Measurements from ENCODE around the gene DTHD1. TPM values are rescaled to one million over a fixed set of nuclear protein-coding genes. Genes with fewer than 3 reads are reported as not detected.

The DTHD1 gene
- total RNA-seq, 1 experiment from 2014 or later = not detected

DNA sequence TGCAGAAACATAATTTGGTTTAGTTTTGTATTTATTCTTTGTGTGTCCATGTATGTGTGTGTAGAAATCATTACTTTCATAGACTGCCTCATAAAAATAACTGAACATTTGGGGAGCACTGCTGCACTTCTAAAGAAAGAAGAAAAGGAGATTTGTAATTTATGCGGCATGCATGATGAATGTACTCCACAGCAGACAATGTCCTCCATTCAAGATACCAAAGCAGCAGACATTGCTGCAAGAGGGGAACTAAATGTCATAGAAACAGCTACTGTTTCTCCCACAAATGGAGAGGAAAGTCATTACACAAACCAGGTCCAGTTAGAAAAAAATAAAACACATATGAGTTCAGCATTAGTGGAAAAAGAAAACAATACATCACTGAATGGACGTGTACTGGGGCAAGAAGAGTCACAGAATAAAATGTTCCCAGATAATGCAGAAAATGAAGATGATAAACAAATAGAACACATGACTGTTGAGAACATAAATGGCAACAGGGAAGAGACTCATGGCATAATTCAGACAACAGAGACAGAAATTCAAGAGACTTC lies 2.6 kb downstream of the DTHD1 start:
- H3K9me3 ChIP-seq (ENCODE audit: control insufficient read depth in 1 of 2, insufficient read depth in 1 of 2, low read depth in 1 of 2, low read length in 2 of 2) = no peaks in the 10 kb centered on the region
- H3K9me2 ChIP-seq (ENCODE audit: insufficient read depth) = no peaks in the 10 kb centered on the region
- H3K9ac ChIP-seq (ENCODE audit: low read length) = no peak overlapping the region
- CTCF ChIA-PET = no interaction called here
- no peaks in the 10 kb centered on the region for H3K79me2 ChIP-seq (ENCODE audit: insufficient read depth, low read length)
- intact Hi-C loops (cut with micrococcal nuclease) = no loop called here
- H3K4me3 ChIP-seq (replicated peaks in 1 of 2; ENCODE audit: low read depth in 1 of 2, low read length in 2 of 2) = no peak overlapping the region
- H3K36me3 ChIP-seq (ENCODE audit: control insufficient read depth in 1 of 2, insufficient read depth in 2 of 2, low read length in 2 of 2) = no peaks in the 10 kb centered on the region
- H3K4me2 ChIP-seq (ENCODE audit: low read length) = no peak overlapping the region
- peaks cover 0 to 8% of the 10 kb centered on the region in 2 experiments; a peak in 2 of 4 replicates for H3K4me1 ChIP-seq (ENCODE audit: control insufficient read depth in 1 of 2, insufficient read depth in 2 of 2, low read length in 2 of 2)
- BruUV-seq (replicated peaks) = no TSS peak
- no peak for DNase-seq (ENCODE audit: low read depth, low spot score)
- TF ChIP-seq SRF (IDR thresholded peaks at IDR 0.05; ENCODE audit: low read depth) (no peak), RAD21 (IDR thresholded peaks at IDR 0.05; ENCODE audit: low read depth) (no peak), EZH2phosphoT487 (IDR thresholded peaks at IDR 0.05; ENCODE audit: borderline replicate concordance) (no peak), ZNF274 (IDR thresholded peaks at IDR 0.05; ENCODE audit: low read depth, low read length) (no peak), SIN3A (IDR thresholded peaks at IDR 0.05; ENCODE audit: low read depth) (no peak), ELF1 (IDR thresholded peaks at IDR 0.05; ENCODE audit: borderline replicate concordance, low read depth) (no peak), YY1 (IDR thresholded peaks at IDR 0.05; ENCODE audit: extremely low read depth, insufficient replicate concordance, low read depth, low read length) (no peak), ZFX (IDR thresholded peaks at IDR 0.05) (no peak), EGR1 (IDR thresholded peaks at IDR 0.05; ENCODE audit: low read depth) (no peak), CBX3 (IDR thresholded peaks at IDR 0.05; ENCODE audit: low read depth) (no peak)
- TF ChIP-seq, protein P1, sequence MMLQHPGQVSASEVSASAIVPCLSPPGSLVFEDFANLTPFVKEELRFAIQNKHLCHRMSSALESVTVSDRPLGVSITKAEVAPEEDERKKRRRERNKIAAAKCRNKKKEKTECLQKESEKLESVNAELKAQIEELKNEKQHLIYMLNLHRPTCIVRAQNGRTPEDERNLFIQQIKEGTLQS (IDR thresholded peaks at IDR 0.05) = no peak
- TF ChIP-seq, protein P2, sequence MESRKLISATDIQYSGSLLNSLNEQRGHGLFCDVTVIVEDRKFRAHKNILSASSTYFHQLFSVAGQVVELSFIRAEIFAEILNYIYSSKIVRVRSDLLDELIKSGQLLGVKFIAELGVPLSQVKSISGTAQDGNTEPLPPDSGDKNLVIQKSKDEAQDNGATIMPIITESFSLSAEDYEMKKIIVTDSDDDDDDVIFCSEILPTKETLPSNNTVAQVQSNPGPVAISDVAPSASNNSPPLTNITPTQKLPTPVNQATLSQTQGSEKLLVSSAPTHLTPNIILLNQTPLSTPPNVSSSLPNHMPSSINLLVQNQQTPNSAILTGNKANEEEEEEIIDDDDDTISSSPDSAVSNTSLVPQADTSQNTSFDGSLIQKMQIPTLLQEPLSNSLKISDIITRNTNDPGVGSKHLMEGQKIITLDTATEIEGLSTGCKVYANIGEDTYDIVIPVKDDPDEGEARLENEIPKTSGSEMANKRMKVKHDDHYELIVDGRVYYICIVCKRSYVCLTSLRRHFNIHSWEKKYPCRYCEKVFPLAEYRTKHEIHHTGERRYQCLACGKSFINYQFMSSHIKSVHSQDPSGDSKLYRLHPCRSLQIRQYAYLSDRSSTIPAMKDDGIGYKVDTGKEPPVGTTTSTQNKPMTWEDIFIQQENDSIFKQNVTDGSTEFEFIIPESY (IDR thresholded peaks at IDR 0.05; ENCODE audit: extremely low read depth, insufficient replicate concordance, low read length) = no peak
- TF ChIP-seq, protein P3, sequence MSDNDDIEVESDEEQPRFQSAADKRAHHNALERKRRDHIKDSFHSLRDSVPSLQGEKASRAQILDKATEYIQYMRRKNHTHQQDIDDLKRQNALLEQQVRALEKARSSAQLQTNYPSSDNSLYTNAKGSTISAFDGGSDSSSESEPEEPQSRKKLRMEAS (IDR thresholded peaks at IDR 0.05) = no peak
- TF ChIP-seq, protein P4, sequence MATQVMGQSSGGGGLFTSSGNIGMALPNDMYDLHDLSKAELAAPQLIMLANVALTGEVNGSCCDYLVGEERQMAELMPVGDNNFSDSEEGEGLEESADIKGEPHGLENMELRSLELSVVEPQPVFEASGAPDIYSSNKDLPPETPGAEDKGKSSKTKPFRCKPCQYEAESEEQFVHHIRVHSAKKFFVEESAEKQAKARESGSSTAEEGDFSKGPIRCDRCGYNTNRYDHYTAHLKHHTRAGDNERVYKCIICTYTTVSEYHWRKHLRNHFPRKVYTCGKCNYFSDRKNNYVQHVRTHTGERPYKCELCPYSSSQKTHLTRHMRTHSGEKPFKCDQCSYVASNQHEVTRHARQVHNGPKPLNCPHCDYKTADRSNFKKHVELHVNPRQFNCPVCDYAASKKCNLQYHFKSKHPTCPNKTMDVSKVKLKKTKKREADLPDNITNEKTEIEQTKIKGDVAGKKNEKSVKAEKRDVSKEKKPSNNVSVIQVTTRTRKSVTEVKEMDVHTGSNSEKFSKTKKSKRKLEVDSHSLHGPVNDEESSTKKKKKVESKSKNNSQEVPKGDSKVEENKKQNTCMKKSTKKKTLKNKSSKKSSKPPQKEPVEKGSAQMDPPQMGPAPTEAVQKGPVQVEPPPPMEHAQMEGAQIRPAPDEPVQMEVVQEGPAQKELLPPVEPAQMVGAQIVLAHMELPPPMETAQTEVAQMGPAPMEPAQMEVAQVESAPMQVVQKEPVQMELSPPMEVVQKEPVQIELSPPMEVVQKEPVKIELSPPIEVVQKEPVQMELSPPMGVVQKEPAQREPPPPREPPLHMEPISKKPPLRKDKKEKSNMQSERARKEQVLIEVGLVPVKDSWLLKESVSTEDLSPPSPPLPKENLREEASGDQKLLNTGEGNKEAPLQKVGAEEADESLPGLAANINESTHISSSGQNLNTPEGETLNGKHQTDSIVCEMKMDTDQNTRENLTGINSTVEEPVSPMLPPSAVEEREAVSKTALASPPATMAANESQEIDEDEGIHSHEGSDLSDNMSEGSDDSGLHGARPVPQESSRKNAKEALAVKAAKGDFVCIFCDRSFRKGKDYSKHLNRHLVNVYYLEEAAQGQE (IDR thresholded peaks at IDR 0.05; ENCODE audit: low read depth) = no peak
- no peaks in the 10 kb centered on the region for H3K27me3 ChIP-seq (ENCODE audit: insufficient read depth, low read length)
- H3K27ac ChIP-seq (ENCODE audit: low read depth, low read length) = no peak overlapping the region
- ATAC-seq = no peak
- no peaks in the 10 kb centered on the region for H4K20me1 ChIP-seq (ENCODE audit: insufficient read depth)
- RAD21 ChIA-PET (ENCODE audit: low non-redundant PET in 1 of 2, low total read pairs in 2 of 2, uncharacterized antibody in 2 of 2, unreplicated experiment in 2 of 2) = no interaction called here
- H2AFZ ChIP-seq (ENCODE audit: low read depth, low read length, poor library complexity, severe bottlenecking) = no peak overlapping the region
- POLR2A ChIA-PET = no interaction called here

Data from HCT116 (cell line).